ENCODE measurements around the gene PAK6. TPM values are rescaled to one million over a fixed set of nuclear protein-coding genes. Genes with fewer than 3 reads are reported as not detected.

PAK6 gene
- polyA plus RNA-seq, 1 of the 3 experiments (the other 2 are of a cell fraction), result 0.07 TPM

GRCh38 chr15:40240619-40241221 is 1.9 kb downstream of the PAK6 start:
- ChIA-PET CTCF (interaction anchor here (0.5 to 34.5 kb wide), 10 partner anchors 9 to 195 kb away, joined by 3 to 720 read pairs (median 4); partner anchors contain the start of genes ANKRD63 and PLCB2), POLR2A (interaction anchor here (1.5 to 1.8 kb wide), 2 partner anchors 10 to 39 kb away, joined by 3 to 4 read pairs; no protein-coding TSS in a partner anchor)
- no peak overlapping the region for H2AFZ ChIP-seq (ENCODE audit: low read depth)

More at GRCh38 chr15:40240619-40241221, 1.9 kb downstream of the PAK6 start:
- no peak overlapping the region for H3K4me2 ChIP-seq
- H3K79me2 ChIP-seq (ENCODE audit: insufficient read depth), result no peaks in the 10 kb centered on the region
- H3K9ac ChIP-seq, result no peak overlapping the region
- no peak overlapping the region for H3K4me3 ChIP-seq (ENCODE audit: low read depth in 2 of 2, low read length in 1 of 2)
- H4K20me1 ChIP-seq (ENCODE audit: insufficient read depth), result peaks cover 5% of the 10 kb centered on the region; the same call in 1 of the 2 replicates
- no peaks in the 10 kb centered on the region for H3K36me3 ChIP-seq (replicated peaks in 1 of 2; ENCODE audit: control insufficient read depth in 1 of 2, insufficient read depth in 2 of 2, low read length in 1 of 2)
- no peaks in the 10 kb centered on the region for H3K9me2 ChIP-seq
- H3K27ac ChIP-seq (ENCODE audit: low read depth in 2 of 2, low read length in 1 of 2), result no peak overlapping the region
- H3K27me3 ChIP-seq (ENCODE audit: insufficient read depth), result peaks cover 8% of the 10 kb centered on the region
- no peaks in the 10 kb centered on the region for H3K9me3 ChIP-seq
- TF ChIP-seq IRF3 (IDR thresholded peaks at IDR 0.05; ENCODE audit: low read depth, low read length) (no peak), TEAD4 (IDR thresholded peaks at IDR 0.05; ENCODE audit: borderline replicate concordance, insufficient read depth) (no peak), MAX (IDR thresholded peaks at IDR 0.05; ENCODE audit: low read depth) (no peak), POLR2AphosphoS5 (IDR thresholded peaks at IDR 0.05; ENCODE audit: low read depth, low read length) (no peak), NFIC (IDR thresholded peaks at IDR 0.05; ENCODE audit: borderline replicate concordance) (no peak), GATA2 (CRISPR knock-in tag; IDR thresholded peaks at IDR 0.05) (no peak), ZBTB33 (IDR thresholded peaks at IDR 0.05; ENCODE audit: borderline replicate concordance, low read depth) (no peak), RXRA (IDR thresholded peaks at IDR 0.05; ENCODE audit: borderline replicate concordance, low read depth) (no peak), FOXJ3 (CRISPR knock-in tag; IDR thresholded peaks at IDR 0.05) (no peak)
- no peak for DNase-seq
- H3K4me1 ChIP-seq (ENCODE audit: control insufficient read depth in 1 of 2, insufficient read depth in 2 of 2, low read depth in 1 of 2, low read length in 1 of 2), result peaks cover 5 to 24% of the 10 kb centered on the region in 2 experiments; a peak in 2 of 4 replicates
- 96% methylated on average over 9 of the region's 10 CpGs for WGBS (ENCODE audit: low lambda C conversion rate)
- peaks cover 4% of the 10 kb centered on the region for H3F3A ChIP-seq (replicated peaks; ENCODE audit: insufficient read depth)
